ENCODE measurements around the gene CXCR4. TPM values are rescaled to one million over a fixed set of nuclear protein-coding genes. Genes with fewer than 3 reads are reported as not detected.

CXCR4 gene
- total RNA-seq, 2 experiments from 2014 or later, result 288 to 293 TPM

DNA sequence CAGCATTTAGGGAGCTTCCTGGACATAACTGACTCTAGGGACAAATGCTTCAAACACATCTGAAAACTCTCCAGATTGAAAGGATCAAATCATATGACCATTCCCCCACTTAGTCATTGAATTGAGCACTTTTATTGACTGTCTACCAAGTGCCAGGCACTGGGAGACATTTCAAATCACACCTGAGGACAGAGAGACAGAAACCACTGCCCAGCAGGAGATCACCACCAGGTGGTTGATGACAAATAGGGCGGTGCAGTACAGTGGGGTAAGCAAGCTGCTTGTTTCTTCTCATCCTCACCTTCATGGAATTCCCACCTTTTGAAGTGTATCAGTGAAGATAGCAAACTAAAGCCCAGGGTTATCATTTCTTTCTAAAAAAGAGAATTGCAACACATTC, 19.0 kb upstream of the CXCR4 start:
- Mint-ChIP-seq H3K9me3 (no peaks in the 10 kb centered on the region), H3K4me1 (peaks cover 75% of the 10 kb centered on the region), H3K4me3 (peak overlapping the region; percentile 47), H3K36me3 (peaks cover 3% of the 10 kb centered on the region), H3K27ac (peak overlapping the region; percentile 89), H3K27me3 (peaks cover 11% of the 10 kb centered on the region)
- POLR2A ChIA-PET, result interaction anchor here (0.8 to 8.9 kb wide), 16 partner anchors 12 to 260 kb away, joined by 3 to 92 read pairs (median 6); partner anchors contain the start of genes CXCR4 and DARS1
- ATAC-seq (ENCODE audit: low read depth) (no peak), DNase-seq (no peak)

DNA sequence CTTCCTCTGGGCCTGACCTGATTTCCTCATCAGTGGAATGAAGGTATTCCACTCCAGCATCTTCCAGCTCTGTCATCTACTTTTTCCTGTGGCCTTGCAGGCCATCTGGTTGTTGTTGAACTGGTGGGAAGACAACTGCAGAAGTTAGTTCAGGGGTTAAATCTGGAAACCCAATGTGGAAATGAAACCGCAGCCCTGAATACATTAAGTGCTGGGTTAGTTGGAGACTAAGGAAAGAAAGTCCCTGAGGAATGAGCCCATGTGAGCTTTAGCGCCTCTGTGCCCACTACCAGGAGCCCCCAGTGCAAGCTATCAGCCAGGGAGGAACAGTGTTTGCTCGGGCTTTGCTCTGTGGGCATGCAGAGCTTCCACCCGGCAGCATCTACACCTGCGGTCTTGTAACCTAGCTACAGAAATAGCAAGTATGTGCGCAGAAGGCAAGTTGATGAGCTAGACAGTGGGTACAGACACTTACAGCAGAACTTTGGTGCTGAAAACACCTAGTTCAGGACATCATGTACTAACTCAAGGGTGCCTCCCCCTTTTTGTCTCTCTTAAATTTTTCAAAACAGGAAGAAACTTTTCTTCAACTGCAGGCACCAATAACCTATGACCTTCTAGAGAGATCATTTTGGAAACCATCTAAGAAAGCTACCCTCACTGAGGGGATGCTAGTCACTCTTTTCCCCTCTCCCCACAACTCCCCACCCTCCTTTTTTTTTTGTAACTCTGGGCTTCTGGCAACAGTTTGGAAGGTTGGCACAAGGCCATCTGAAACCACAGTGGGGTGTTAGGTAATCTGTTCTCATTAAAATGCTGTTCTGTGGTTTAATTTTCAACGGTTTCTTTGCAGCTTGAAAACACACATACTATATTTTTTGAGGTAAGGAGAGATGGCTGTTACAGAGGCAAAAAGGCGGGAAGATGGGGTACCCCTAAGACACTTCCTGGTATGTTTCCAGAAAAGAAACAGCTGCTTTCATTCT, 18.3 kb upstream of the CXCR4 start:
- H3K36me3 Mint-ChIP-seq, result peaks cover 3% of the 10 kb centered on the region
- POLR2A ChIA-PET, result interaction anchor here (0.6 to 8.9 kb wide), 26 partner anchors 11 to 424 kb away, joined by 3 to 92 read pairs (median 4); partner anchors contain the start of genes CXCR4 and DARS1
- H3K9me3 Mint-ChIP-seq, result no peaks in the 10 kb centered on the region
- peak; percentile 56 for DNase-seq
- H3K4me3 Mint-ChIP-seq, result peak overlapping the region; percentile 47
- H3K27ac Mint-ChIP-seq, result peak overlapping the region; percentile 89
- H3K27me3 Mint-ChIP-seq, result peaks cover 7% of the 10 kb centered on the region
- H3K4me1 Mint-ChIP-seq, result peaks cover 75% of the 10 kb centered on the region
- peak; percentile 76 for ATAC-seq (ENCODE audit: low read depth)

DNA sequence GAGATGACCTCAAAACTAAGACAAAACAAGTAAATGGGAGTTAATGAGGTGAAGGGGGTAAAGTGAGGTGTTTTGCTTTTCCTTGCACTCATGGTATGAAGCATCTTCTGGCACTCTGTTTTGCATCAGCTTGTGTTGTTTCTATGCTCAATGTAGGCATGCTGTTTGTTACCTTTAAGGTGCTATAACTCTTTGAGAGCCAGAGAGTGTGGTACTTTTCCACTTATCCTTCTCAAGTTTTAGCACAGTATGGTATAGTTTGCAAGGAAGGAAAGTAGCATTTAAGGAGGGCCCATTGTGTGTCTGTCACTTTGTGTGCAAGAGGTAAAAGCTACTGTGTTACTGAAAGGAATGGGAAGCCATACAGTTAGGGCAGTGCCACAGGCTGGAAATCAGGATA, 17.5 kb upstream of the CXCR4 start:
- Mint-ChIP-seq H3K27me3 (peaks cover 7% of the 10 kb centered on the region), H3K4me1 (peaks cover 79% of the 10 kb centered on the region), H3K27ac (peak overlapping the region; percentile 89), H3K9me3 (no peaks in the 10 kb centered on the region), H3K36me3 (peaks cover 3% of the 10 kb centered on the region), H3K4me3 (peak overlapping the region; percentile 47)
- POLR2A ChIA-PET, result interaction anchor here (0.6 to 8.9 kb wide), 15 partner anchors 10 to 423 kb away, joined by 3 to 92 read pairs (median 6); partner anchors contain the start of genes CXCR4 and DARS1
- ATAC-seq (ENCODE audit: low read depth), result no peak
- DNase-seq, result no peak

DNA sequence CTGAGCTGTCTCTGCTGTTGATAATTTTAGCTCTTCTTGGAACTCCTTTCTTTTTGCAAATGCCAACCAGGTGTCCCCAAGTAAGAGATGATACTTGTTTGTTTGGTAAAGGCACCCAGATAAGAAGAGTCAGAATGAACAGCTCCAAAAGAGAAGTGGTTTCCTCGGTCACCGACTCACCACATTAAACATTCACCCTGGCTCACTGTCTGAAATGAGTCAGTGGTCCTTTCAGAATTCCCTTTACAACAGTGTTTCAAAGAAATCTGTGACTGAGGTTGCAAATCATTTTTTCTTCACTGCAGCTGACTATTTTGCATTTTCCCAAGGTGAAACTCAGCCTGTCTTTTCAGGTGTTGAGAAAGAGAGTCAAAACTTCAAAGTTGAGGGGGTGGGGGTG, 16.2 kb upstream of the CXCR4 start:
- no peak for DNase-seq
- H3K4me3 Mint-ChIP-seq, result peak overlapping the region; percentile 76
- POLR2A ChIA-PET, result interaction anchor here (0.6 to 8.9 kb wide), 14 partner anchors 9 to 248 kb away, joined by 3 to 92 read pairs (median 6); partner anchors contain the start of gene CXCR4
- H3K4me1 Mint-ChIP-seq, result peaks cover 83% of the 10 kb centered on the region
- H3K9me3 Mint-ChIP-seq, result no peaks in the 10 kb centered on the region
- peaks cover 7% of the 10 kb centered on the region for H3K27me3 Mint-ChIP-seq
- peak overlapping the region; percentile 88 for H3K27ac Mint-ChIP-seq
- peaks cover 3% of the 10 kb centered on the region for H3K36me3 Mint-ChIP-seq
- ATAC-seq (ENCODE audit: low read depth), result no peak

DNA sequence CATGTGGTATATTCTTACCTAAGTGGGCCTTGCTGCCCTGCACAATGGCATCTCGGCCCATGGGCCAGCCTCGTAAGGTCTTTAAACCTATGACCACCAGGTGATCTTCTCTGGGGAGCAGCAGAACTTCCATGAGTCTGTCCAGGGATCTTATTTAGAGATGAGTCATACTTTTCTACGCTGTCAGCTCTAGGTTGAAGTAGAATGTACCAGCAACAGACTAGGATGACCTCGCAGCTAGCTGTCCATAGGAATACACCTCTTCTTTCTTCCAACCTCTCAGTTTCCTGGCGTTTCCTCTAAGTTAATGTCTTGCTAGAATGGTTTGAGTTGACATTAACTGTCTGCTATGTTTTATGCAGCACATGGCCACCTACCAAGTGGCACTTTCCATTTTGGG, 15.6 kb upstream of the CXCR4 start:
- H3K36me3 Mint-ChIP-seq, result peaks cover 3% of the 10 kb centered on the region
- H3K4me1 Mint-ChIP-seq, result peaks cover 85% of the 10 kb centered on the region
- peak overlapping the region; percentile 88 for H3K27ac Mint-ChIP-seq
- ATAC-seq (ENCODE audit: low read depth) (no peak), DNase-seq (no peak)
- peaks cover 5% of the 10 kb centered on the region for H3K27me3 Mint-ChIP-seq
- H3K4me3 Mint-ChIP-seq, result peak overlapping the region; percentile 76
- POLR2A ChIA-PET, result interaction anchor here (0.6 to 8.9 kb wide), 14 partner anchors 9 to 249 kb away, joined by 3 to 92 read pairs (median 6); partner anchors contain the start of gene CXCR4
- no peaks in the 10 kb centered on the region for H3K9me3 Mint-ChIP-seq

DNA sequence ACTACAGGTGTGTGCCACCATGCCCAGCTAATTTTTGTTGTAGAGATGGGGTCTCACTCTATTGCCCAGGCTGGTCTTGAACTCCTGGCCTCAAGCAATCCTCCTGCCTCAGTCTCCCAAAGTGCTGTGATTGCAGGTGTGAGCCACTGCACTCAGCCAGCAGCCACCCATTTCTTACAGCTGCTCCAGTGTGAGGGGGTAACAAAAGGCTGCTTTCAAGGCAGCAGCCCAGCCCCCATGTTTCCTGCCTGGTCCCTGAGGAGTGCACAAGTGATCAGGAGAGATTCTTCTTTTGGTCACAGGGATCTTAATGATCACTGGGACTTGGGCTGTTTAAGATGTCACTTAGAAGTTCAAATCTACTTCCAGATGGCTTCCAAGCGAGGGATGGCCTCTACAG, 15.2 kb upstream of the CXCR4 start:
- H3K27me3 Mint-ChIP-seq, result peaks cover 5% of the 10 kb centered on the region
- DNase-seq (no peak), ATAC-seq (ENCODE audit: low read depth) (no peak)
- H3K36me3 Mint-ChIP-seq, result peaks cover 4% of the 10 kb centered on the region
- peak overlapping the region; percentile 76 for H3K4me3 Mint-ChIP-seq
- no peaks in the 10 kb centered on the region for H3K9me3 Mint-ChIP-seq
- H3K4me1 Mint-ChIP-seq, result peaks cover 87% of the 10 kb centered on the region
- POLR2A ChIA-PET, result interaction anchor here (0.9 to 8.9 kb wide), 9 partner anchors 9 to 249 kb away, joined by 3 to 92 read pairs (median 8); partner anchors contain the start of gene CXCR4
- H3K27ac Mint-ChIP-seq, result peak overlapping the region; percentile 95

DNA sequence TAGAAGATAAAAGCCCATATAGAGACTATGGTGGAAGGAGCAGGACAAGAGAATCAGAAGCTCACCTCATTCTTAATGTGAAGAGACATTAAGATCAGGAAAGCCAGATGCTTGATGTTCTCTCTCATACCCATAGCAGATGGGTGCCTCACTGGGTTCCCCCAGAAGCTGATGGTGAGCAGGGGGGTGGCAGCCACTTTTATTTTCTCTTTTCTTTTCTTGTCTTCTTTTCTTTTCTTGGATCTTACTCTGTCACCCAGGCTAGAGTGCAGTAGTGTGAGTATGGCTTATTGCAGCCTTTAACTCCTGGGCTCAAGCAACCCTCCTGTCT, 14.8 kb upstream of the CXCR4 start:
- no peak for ATAC-seq (ENCODE audit: low read depth)
- Mint-ChIP-seq H3K27ac (peak overlapping the region; percentile 95), H3K36me3 (peaks cover 4% of the 10 kb centered on the region), H3K4me1 (peaks cover 84% of the 10 kb centered on the region), H3K4me3 (peak overlapping the region; percentile 76), H3K27me3 (peaks cover 4% of the 10 kb centered on the region), H3K9me3 (no peaks in the 10 kb centered on the region)
- POLR2A ChIA-PET, result interaction anchor here (1.5 to 8.9 kb wide), 6 partner anchors 8 to 243 kb away, joined by 3 to 92 read pairs (median 14); partner anchors contain the start of gene CXCR4
- no peak for DNase-seq

DNA sequence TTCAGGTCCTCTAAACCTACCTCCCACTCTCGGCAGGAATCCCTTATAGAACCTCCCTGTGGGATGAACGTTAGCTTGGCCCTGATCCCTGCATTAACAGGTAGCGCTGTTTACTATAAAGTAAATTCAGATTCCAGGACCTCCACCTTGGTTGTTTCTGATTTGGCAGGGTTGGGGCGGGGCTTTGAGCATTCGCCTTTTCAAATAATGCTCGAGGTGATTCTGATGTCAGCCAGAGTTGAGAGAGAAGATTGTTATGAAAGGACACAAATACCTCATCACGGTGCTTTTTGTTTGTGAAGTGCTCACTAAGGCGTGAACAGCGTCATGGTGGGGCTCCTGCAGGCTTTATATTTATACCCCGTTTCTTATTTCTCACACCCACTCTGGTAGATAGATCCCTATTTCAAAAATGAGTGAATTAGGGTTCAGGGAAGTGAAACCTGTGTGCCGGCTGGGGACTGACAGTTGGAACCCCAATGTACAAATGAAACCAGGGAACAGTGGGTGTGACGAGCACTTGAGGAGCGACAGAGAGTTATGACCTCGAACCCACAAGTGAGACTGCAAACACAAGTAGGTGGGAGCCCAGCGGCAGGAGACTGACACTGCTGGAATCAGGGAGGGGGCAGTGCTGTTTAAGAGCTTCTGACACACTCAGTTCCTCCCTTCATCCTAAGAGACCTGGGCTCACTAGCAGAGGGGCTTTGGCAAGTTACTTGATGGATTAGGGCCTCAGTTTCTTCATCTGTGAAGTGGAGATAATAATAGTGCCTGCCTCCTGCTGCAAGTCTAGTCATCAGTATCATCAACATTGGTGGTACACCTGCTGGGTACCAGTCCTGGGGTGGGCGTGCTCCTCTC, 14.2 kb upstream of the CXCR4 start:
- ATAC-seq (ENCODE audit: low read depth) (peak; percentile 28), DNase-seq (peak; percentile 59)
- POLR2A ChIA-PET, result interaction anchor here (1.0 to 8.9 kb wide), 12 partner anchors 8 to 244 kb away, joined by 3 to 92 read pairs (median 6); partner anchors contain the start of gene CXCR4
- Mint-ChIP-seq H3K36me3 (peaks cover 2% of the 10 kb centered on the region), H3K27me3 (no peaks in the 10 kb centered on the region), H3K4me1 (peaks cover 83% of the 10 kb centered on the region), H3K27ac (peak overlapping the region; percentile 95), H3K4me3 (peak overlapping the region; percentile 76), H3K9me3 (no peaks in the 10 kb centered on the region)

DNA sequence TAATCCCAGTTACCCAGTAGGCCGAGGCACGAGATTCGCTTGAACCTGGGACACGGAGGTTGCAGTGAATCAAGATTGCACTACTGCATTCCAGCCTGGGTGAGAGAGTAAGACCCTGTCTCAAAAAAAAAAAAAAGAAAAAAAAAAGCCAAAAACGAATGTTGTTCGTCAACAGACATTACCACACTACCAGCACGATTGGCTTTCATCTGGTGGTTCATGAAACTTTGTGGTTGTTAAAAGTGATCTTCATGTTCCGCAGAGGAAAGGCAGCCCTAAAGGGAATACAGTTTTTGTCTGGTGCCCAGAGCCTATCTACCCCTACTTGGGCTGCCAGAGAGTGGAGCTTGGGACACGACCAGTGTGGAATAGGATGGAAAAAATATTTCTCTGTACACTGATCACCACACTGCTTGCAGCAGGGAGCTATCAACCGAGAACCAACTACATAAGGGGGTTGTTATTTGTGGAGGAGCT, 13.6 kb upstream of the CXCR4 start:
- ATAC-seq (ENCODE audit: low read depth), result peak; percentile 15
- POLR2A ChIA-PET, result interaction anchor here (1.0 to 8.9 kb wide), 9 partner anchors 12 to 244 kb away, joined by 3 to 92 read pairs (median 4); partner anchors contain the start of gene CXCR4
- Mint-ChIP-seq H3K27me3 (peaks cover 1% of the 10 kb centered on the region), H3K9me3 (no peaks in the 10 kb centered on the region), H3K27ac (peak overlapping the region; percentile 95), H3K4me1 (peaks cover 79% of the 10 kb centered on the region), H3K36me3 (peaks cover 2% of the 10 kb centered on the region), H3K4me3 (peak overlapping the region; percentile 76)
- peak; percentile 57 for DNase-seq

DNA sequence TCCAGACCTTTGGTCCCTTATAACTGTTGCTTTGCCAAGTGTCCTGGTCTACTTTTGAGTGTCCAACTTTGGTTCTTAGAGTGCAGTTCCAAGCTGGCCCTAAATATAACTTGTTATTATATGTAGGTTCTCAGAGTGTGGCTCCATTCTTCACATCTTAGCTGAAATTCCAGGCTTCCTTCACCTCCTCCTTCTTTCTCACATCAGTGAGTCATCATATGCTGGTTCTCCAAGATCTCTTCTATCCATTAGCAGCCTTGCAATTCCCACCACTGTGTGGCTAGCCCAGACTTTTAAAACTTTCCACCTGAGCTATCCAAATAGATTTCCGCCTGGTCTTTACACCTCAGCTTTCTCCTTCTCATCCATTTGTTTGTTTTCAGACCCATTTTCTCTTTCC, 12.6 kb upstream of the CXCR4 start:
- no peaks in the 10 kb centered on the region for H3K9me3 Mint-ChIP-seq
- no peak for DNase-seq
- POLR2A ChIA-PET, result interaction anchor here (0.8 to 8.9 kb wide), 7 partner anchors 11 to 252 kb away, joined by 3 to 92 read pairs (median 4); partner anchors contain the start of gene CXCR4
- peaks cover 77% of the 10 kb centered on the region for H3K4me1 Mint-ChIP-seq
- peak overlapping the region; percentile 76 for H3K4me3 Mint-ChIP-seq
- no peak for ATAC-seq (ENCODE audit: low read depth)
- peak overlapping the region; percentile 95 for H3K27ac Mint-ChIP-seq
- peaks cover 2% of the 10 kb centered on the region for H3K36me3 Mint-ChIP-seq
- peaks cover 3% of the 10 kb centered on the region for H3K27me3 Mint-ChIP-seq

DNA sequence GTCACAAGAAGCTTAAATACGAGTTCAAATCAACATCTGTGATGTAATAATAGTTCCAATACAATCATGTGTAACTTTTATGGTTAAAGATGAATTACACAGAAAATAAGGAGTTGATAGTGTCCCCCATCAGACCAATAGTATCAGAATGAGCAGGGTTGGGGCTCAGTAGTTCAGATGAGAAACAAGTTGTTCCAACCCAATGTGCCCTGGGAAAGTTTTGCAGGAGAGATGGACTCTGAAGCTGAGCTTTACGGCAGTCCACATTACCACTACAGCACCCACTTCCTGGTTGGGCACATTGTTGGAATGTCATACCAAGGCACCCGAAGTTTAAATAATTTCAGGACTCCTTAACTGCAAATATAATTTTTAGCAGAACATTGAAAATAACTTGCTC, 12.1 kb upstream of the CXCR4 start:
- POLR2A ChIA-PET, result interaction anchor here (1.0 to 8.9 kb wide), 7 partner anchors 11 to 252 kb away, joined by 3 to 92 read pairs (median 4); partner anchors contain the start of gene CXCR4
- Mint-ChIP-seq H3K27ac (peak overlapping the region; percentile 87), H3K4me1 (peaks cover 76% of the 10 kb centered on the region), H3K36me3 (peaks cover 2% of the 10 kb centered on the region), H3K4me3 (peak overlapping the region; percentile 64), H3K27me3 (peaks cover 3% of the 10 kb centered on the region), H3K9me3 (no peaks in the 10 kb centered on the region)
- DNase-seq (no peak), ATAC-seq (ENCODE audit: low read depth) (no peak)

DNA sequence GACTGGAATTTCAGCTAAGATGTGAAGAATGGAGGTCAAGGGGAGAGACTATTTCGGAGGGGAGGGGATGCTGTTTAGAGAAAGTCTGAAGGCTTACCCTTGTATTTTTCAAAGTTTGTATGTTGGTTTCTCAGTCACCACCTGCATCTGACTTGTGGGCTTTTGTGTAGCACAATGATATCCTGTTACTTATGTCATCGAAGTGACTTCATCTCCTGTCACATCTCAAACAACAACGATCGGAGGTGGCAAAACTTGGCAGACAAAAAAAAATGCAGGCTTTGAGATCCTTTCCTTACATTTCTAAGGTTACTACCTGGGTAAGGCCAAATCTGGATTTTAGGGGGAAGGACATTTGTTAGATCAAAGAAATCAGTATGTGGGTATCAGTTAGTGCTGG, 11.7 kb upstream of the CXCR4 start:
- Mint-ChIP-seq H3K4me3 (peak overlapping the region; percentile 64), H3K9me3 (no peaks in the 10 kb centered on the region), H3K27ac (peak overlapping the region; percentile 87), H3K36me3 (peaks cover 2% of the 10 kb centered on the region), H3K4me1 (peaks cover 77% of the 10 kb centered on the region), H3K27me3 (peaks cover 3% of the 10 kb centered on the region)
- ATAC-seq (ENCODE audit: low read depth) (peak; percentile 44), DNase-seq (no peak)
- POLR2A ChIA-PET, result interaction anchor here (1.0 to 8.9 kb wide), 6 partner anchors 10 to 152 kb away, joined by 3 to 92 read pairs (median 3); partner anchors contain the start of gene CXCR4
